H9 (cell line): ENCODE data around the gene GCAT. TPM values are rescaled to one million over a fixed set of nuclear protein-coding genes. Genes with fewer than 3 reads are reported as not detected.

Experiments used
- DNase-seq: peaks from one replicate; pipeline ENCODE4 v3.0.0-alpha.2; 2017
- H2AFZ ChIP-seq: one replicate; pipeline ENCODE4 v1.6.1; 2013; ENCODE audit warnings: mild to moderate bottlenecking, low read length, control low read depth, moderate library complexity
- H2AK5ac ChIP-seq: 2 replicates; pipeline ENCODE4 v1.6.1; 2013; ENCODE audit warnings: low read length, control low read depth, mixed read lengths; ENCODE audit not compliant: insufficient read length
- H2BK120ac ChIP-seq: one replicate; pipeline ENCODE4 v1.6.1; 2013; ENCODE audit warnings: low read depth, mild to moderate bottlenecking, low read length, control low read depth, inconsistent platforms; ENCODE audit not compliant: poor library complexity, severe bottlenecking
- H2BK12ac ChIP-seq: 2 replicates; pipeline ENCODE4 v1.6.1; 2013; ENCODE audit warnings: low read length, control low read depth, mixed read lengths, low read depth; ENCODE audit not compliant: insufficient read length
- H2BK15ac ChIP-seq: 2 replicates; pipeline ENCODE4 v1.6.1; 2013; ENCODE audit warnings: low read depth, low read length, control low read depth
- H2BK20ac ChIP-seq: one replicate; pipeline ENCODE4 v1.6.1; 2013; ENCODE audit warnings: low read depth, mild to moderate bottlenecking, low read length, control low read depth, inconsistent platforms; ENCODE audit not compliant: poor library complexity, severe bottlenecking
- H2BK5ac ChIP-seq: 2 replicates; pipeline ENCODE4 v1.6.1; 2013; ENCODE audit warnings: low read length, control low read depth, mixed read lengths; ENCODE audit not compliant: insufficient read length
- H3K14ac ChIP-seq: 2 replicates; pipeline ENCODE4 v1.6.1; 2013; ENCODE audit warnings: low read length, control low read depth; ENCODE audit not compliant: insufficient read depth
- H3K18ac ChIP-seq: 2 replicates; pipeline ENCODE4 v1.6.1; 2013; ENCODE audit warnings: low read depth, mild to moderate bottlenecking, mixed read lengths, low read length, control low read depth; ENCODE audit not compliant: insufficient read length
- H3K23ac ChIP-seq: 2 replicates; pipeline ENCODE4 v1.6.1; 2013; ENCODE audit warnings: low read length, control low read depth, mixed read lengths, low read depth; ENCODE audit not compliant: insufficient read length
- H3K23me2 ChIP-seq: 2 replicates; pipeline ENCODE4 v1.6.1; 2013; ENCODE audit warnings: low read depth, mild to moderate bottlenecking, mixed read lengths, low read length, control low read depth; ENCODE audit not compliant: insufficient read length, poor library complexity, severe bottlenecking
- H3K27ac ChIP-seq: 2 replicates; pipeline ENCODE4 v1.5.1; 2013; ENCODE audit warnings: low read length, control low read depth, mixed read lengths, low read depth; ENCODE audit not compliant: insufficient read length
- H3K27me3 ChIP-seq: 2 replicates; pipeline ENCODE4 v1.6.1; 2013; ENCODE audit warnings: low read length, control low read depth, inconsistent platforms; ENCODE audit not compliant: insufficient read depth
- H3K4ac ChIP-seq: 2 replicates; pipeline ENCODE4 v1.6.1; 2013; ENCODE audit warnings: low read depth, mild to moderate bottlenecking, control low read depth, inconsistent platforms, low read length, moderate library complexity
- H3K4me1 ChIP-seq: 2 replicates; pipeline ENCODE4 v1.6.1; 2013; ENCODE audit warnings: low read length, control low read depth, inconsistent platforms; ENCODE audit not compliant: insufficient read depth
- H3K4me2 ChIP-seq: 2 replicates; pipeline ENCODE4 v1.6.1; 2013; ENCODE audit warnings: low read length, control low read depth, mixed read lengths; ENCODE audit not compliant: insufficient read length, insufficient read depth
- H3K56ac ChIP-seq: 2 replicates; pipeline ENCODE4 v1.6.1; 2013; ENCODE audit warnings: low read depth, mild to moderate bottlenecking, mixed read lengths, low read length, control low read depth; ENCODE audit not compliant: insufficient read length
- H3K79me1 ChIP-seq: 2 replicates; pipeline ENCODE4 v1.6.1; 2013; ENCODE audit warnings: low read depth, mild to moderate bottlenecking, moderate library complexity, low read length, control low read depth, inconsistent platforms; ENCODE audit not compliant: insufficient read depth, poor library complexity, severe bottlenecking
- H3K79me2 ChIP-seq: 2 replicates; pipeline ENCODE4 v1.6.1; 2013; ENCODE audit warnings: low read length, control low read depth, inconsistent platforms; ENCODE audit not compliant: insufficient read depth
- H3K9ac ChIP-seq: 2 replicates; pipeline ENCODE4 v1.6.1; 2013; ENCODE audit warnings: low read length, control low read depth, mixed read lengths; ENCODE audit not compliant: insufficient read length; ENCODE audit errors: extremely low read depth
- H3K9me3 ChIP-seq: one replicate; pipeline ENCODE4 v1.6.1; 2013; ENCODE audit warnings: low read depth, low read length, inconsistent platforms; ENCODE audit not compliant: control insufficient read depth
- H3T11ph ChIP-seq: one replicate; pipeline ENCODE4 v1.6.1; 2013; ENCODE audit warnings: mild to moderate bottlenecking, low read length, control low read depth, inconsistent platforms
- H4K20me1 ChIP-seq: one replicate; pipeline ENCODE4 v1.6.1; 2013; ENCODE audit not compliant: control insufficient read depth, insufficient read length, insufficient read depth
- H4K5ac ChIP-seq: 2 replicates; pipeline ENCODE4 v1.6.1; 2013; ENCODE audit warnings: low read depth, mild to moderate bottlenecking, mixed read lengths, low read length, control low read depth; ENCODE audit not compliant: insufficient read length
- H4K8ac ChIP-seq: replicated peaks from 2 replicates; pipeline ENCODE4 v1.6.1; 2013; ENCODE audit warnings: low read length, control low read depth, mixed read lengths, low read depth; ENCODE audit not compliant: insufficient read length
- H4K91ac ChIP-seq: 2 replicates; pipeline ENCODE4 v1.6.1; 2013; ENCODE audit warnings: low read depth, mild to moderate bottlenecking, moderate library complexity, mixed read lengths, low read length, control low read depth; ENCODE audit not compliant: insufficient read length
- H3K27ac Mint-ChIP-seq, 3 experiments: 2 replicates in 2 of 3; 3 replicates in 1 of 3; pipeline ENCODE4 v1.8.0; 2020 to 2021; ENCODE audit warnings: mixed read lengths in 3 of 3, mild to moderate bottlenecking in 1 of 3, moderate library complexity in 1 of 3
- H3K27me3 Mint-ChIP-seq: 2 replicates; pipeline ENCODE4 v1.8.0; 2021; ENCODE audit warnings: low read depth, mild to moderate bottlenecking, moderate library complexity, mixed read lengths
- H3K36me3 Mint-ChIP-seq, 3 experiments: 2 replicates in 2 of 3; 3 replicates in 1 of 3; pipeline ENCODE4 v1.8.0; 2020 to 2021; ENCODE audit warnings: low read depth in 3 of 3, mixed read lengths in 3 of 3; ENCODE audit not compliant: insufficient read depth in 1 of 3
- H3K4me1 Mint-ChIP-seq, 2 experiments: 2 replicates each; pipeline ENCODE4 v1.8.0; 2020; ENCODE audit warnings: mixed read lengths in 2 of 2
- H3K4me3 Mint-ChIP-seq, 2 experiments: 2 replicates in 1 of 2; 3 replicates in 1 of 2; pipeline ENCODE4 v1.8.0; 2020 to 2021; ENCODE audit warnings: mild to moderate bottlenecking in 2 of 2, mixed read lengths in 2 of 2, moderate library complexity in 1 of 2
- H3K9me3 Mint-ChIP-seq, 2 experiments: 2 replicates in 1 of 2; 3 replicates in 1 of 2; pipeline ENCODE4 v1.8.0; 2020; ENCODE audit warnings: mild to moderate bottlenecking in 2 of 2, mixed read lengths in 2 of 2, moderate library complexity in 1 of 2
- CTCF ChIP-seq: fragments of 200-600 bp; sonication (generic); conservative IDR thresholded peaks from 3 replicates; pipeline ENCODE4 v1.8.0; 2021; ENCODE audit warnings: antibody characterized with exemption, mild to moderate bottlenecking
- WGBS: extraction: QIAGEN DNeasy Blood & Tissue Kit; methylation state at CpG from one replicate; pipeline ENCODE4 v1.1.7; 2013; ENCODE audit warnings: missing lambda C conversion rate, low lambda C conversion rate, mixed read lengths; ENCODE audit not compliant: insufficient read length; ENCODE audit errors: extremely low coverage; 5-methylcytosine and 5-hydroxymethylcytosine counted together
- total RNA-seq: library from RNA; stranded (reverse); gene quantifications from 2 replicates; pipeline ENCODE4 v1.2.1, GENCODE V29; 2021

GCAT gene
- total RNA-seq, 1 experiment from 2014 or later, result 26.9 TPM

DNA sequence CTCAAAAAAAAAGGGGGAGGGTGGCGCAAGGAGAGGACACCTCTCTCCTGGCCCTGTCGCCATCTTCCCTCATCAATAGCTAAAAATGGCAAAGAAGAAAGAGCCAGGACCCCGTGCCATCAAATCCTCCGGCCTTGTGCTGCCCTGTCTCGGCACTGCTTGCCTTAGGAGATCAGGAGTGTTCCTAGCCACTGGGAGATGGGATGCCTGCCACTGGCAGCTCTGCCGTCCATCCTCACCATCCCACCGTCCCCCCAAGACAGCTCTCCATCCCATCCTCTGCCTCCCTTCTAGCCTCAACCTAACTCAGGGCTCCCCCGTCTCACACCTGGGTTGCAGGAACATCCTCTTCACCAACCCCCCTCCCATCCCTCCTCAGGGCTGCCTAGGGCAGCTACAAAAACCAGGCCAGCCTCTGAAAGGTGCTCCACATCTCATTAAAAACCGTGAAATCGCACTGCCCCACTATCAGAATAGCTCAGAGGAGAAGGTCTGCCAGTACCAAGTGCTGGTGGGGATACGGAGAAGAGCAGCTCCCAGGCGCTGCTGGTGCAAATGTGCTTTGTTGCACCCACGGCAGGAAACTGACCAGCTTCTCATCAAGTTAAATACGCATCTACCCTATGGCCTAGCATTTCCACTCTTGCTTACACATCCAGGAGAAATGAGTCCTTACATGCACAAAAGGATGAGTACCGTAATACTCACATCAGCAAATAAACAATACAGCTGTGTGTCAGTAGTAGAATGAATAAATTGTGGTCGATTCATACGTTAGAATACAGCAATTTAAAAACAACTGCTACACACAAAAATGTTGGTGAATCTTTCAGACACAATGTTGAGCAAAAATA, 31.7 kb upstream of the GCAT start:
- no peaks in the 10 kb centered on the region for H4K20me1 ChIP-seq
- H3T11ph ChIP-seq, result no peak overlapping the region
- TF ChIP-seq CTCF, result no peak
- H3K27ac ChIP-seq, result no peak overlapping the region
- no peaks in the 10 kb centered on the region for H3K9me3 Mint-ChIP-seq
- no peak overlapping the region for H3K23ac ChIP-seq
- peaks cover 3 to 30% (median 23%) of the 10 kb centered on the region in 3 experiments; a peak in 6 of 7 replicates for H3K36me3 Mint-ChIP-seq
- H3K9ac ChIP-seq, result no peak overlapping the region
- H3K23me2 ChIP-seq, result no peaks in the 10 kb centered on the region
- H2BK120ac ChIP-seq, result no peak overlapping the region
- H4K5ac ChIP-seq, result no peak overlapping the region
- H3K4me2 ChIP-seq, result no peak overlapping the region
- DNase-seq, result no peak
- no peak overlapping the region for H3K4ac ChIP-seq
- H3K18ac ChIP-seq, result no peak overlapping the region
- no peak overlapping the region for H2BK12ac ChIP-seq
- no peak overlapping the region for H2BK5ac ChIP-seq
- no peak overlapping the region for H3K56ac ChIP-seq
- no peak overlapping the region for H3K4me3 Mint-ChIP-seq
- H2AFZ ChIP-seq, result no peak overlapping the region
- no peak overlapping the region for H2BK15ac ChIP-seq
- H3K9me3 ChIP-seq, result no peaks in the 10 kb centered on the region
- no peaks in the 10 kb centered on the region for H3K79me1 ChIP-seq
- no CpG with 5 or more reads among the region's 17 CpGs for WGBS
- H2AK5ac ChIP-seq, result no peak overlapping the region
- H3K27ac Mint-ChIP-seq, result peak overlapping the region in 2 of 3 experiments; percentile 29 to 35; a peak in 3 of 7 replicates
- peaks cover 12 to 21% of the 10 kb centered on the region in 2 experiments for H3K4me1 Mint-ChIP-seq
- no peak overlapping the region for H3K14ac ChIP-seq
- no peak overlapping the region for H4K91ac ChIP-seq
- peaks cover 28% of the 10 kb centered on the region for H3K27me3 Mint-ChIP-seq
- no peak overlapping the region for H4K8ac ChIP-seq
- H3K79me2 ChIP-seq, result no peaks in the 10 kb centered on the region
- H3K4me1 ChIP-seq, result no peaks in the 10 kb centered on the region
- no peak overlapping the region for H2BK20ac ChIP-seq
- H3K27me3 ChIP-seq, result no peaks in the 10 kb centered on the region; the same call in 1 of the 2 replicates
